Measurements from ENCODE around the gene VASN.

- TF ChIP-seq CTCF (IDR thresholded peaks at IDR 0.05) = no peak
- no peak for TF ChIP-seq POLR2A (IDR thresholded peaks at IDR 0.05)
Observed at GRCh38 chr16:4428500-4428899, 56.9 kb downstream of the VASN start.
